PC-9 (cell line): Measurements from ENCODE around the gene APOLD1.

ENCODE experiments used
- CTCF ChIP-seq: fragments of 200-600 bp; sonication (generic); conservative IDR thresholded peaks from 2 replicates; pipeline ENCODE4 v1.6.1; 2017; ENCODE audit warnings: mixed run types, antibody characterized with exemption, mild to moderate bottlenecking, moderate library complexity
- EZH2 ChIP-seq: fragments of 200-600 bp; sonication (generic); IDR thresholded peaks from 2 replicates; pipeline ENCODE4 v1.8.0; 2017; ENCODE audit warnings: antibody characterized with exemption, low read depth

DNA sequence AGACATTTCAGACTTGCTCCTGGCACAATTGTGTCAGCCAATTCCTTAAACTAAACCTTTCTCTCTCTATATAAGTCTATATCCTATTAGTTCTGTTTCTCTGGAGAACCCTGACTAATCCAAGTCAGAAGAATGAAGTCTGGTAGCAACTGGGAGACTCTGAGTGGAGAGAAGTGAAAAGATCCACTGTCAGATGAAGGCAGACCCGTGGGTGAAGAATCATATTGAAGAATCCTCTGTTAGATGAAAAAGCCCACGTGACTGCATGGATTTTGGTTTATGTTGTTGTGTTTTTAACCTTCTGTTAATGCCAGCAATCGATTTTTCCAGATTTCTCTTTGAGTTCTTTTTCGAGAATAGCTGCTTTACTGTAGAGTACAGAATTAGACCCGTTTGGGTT lies 29.5 kb upstream of the APOLD1 start:
- TF ChIP-seq CTCF (no peak), EZH2 (no peak)
